ENCODE measurements around the gene PTER. TPM values are rescaled to one million over a fixed set of nuclear protein-coding genes. Genes with fewer than 3 reads are reported as not detected.

The PTER gene
- total and polyA plus RNA-seq, 10 of the 15 experiments (the other 5 are each of a cell fraction or from before 2014, with no cell fraction given), result 16.0 to 31.2 (median 23.1) TPM

GRCh38 chr10:16459423-16459939 lies 22.7 kb downstream of the PTER start (continued):
- no peak for TF ChIP-seq HSF1 (IDR thresholded peaks at IDR 0.05; ENCODE audit: low read depth, low read length)

GRCh38 chr10:16466001-16466400 lies 29.2 kb downstream of the PTER start:
- Histone ChIP-seq H3K9me3 (replicated peaks; ENCODE audit: control insufficient read depth, insufficient read depth, low read length) (peaks cover 6% of the 10 kb centered on the region; the same call in 1 of the 3 replicates), H4K20me1 (ENCODE audit: control insufficient read depth, insufficient read depth) (no peaks in the 10 kb centered on the region), H3K36me3 (ENCODE audit: control insufficient read depth in 2 of 2, insufficient read depth in 2 of 2, low read length in 1 of 2) (peaks cover 0 to 7% of the 10 kb centered on the region in 2 experiments; a peak in 2 of 4 replicates), H3K4me2 (ENCODE audit: control insufficient read depth, insufficient read depth) (no peak overlapping the region), H3K4me1 (ENCODE audit: control insufficient read depth, insufficient read depth, low read length) (no peaks in the 10 kb centered on the region), H3K4me3 (no peak overlapping the region), H3K27me3 (replicated peaks in 1 of 2; ENCODE audit: control insufficient read depth in 2 of 2, insufficient read depth in 2 of 2, low read length in 1 of 2) (no peaks in the 10 kb centered on the region), H2AFZ (ENCODE audit: control insufficient read depth, low read depth, low read length) (no peak overlapping the region), H3K79me2 (ENCODE audit: control insufficient read depth, insufficient read depth, low read length) (no peaks in the 10 kb centered on the region), H3K27ac (ENCODE audit: control insufficient read depth, insufficient read depth) (no peak overlapping the region), H3K9ac (ENCODE audit: control insufficient read depth, insufficient read depth, low read length) (no peak overlapping the region)
- no peak for ATAC-seq
- ChIA-PET CTCF (interaction anchor here (1.0 kb wide), 1 partner anchor 53 kb away, joined by 4 read pairs; no protein-coding TSS in a partner anchor), POLR2A (no interaction called here), SMC1A (ENCODE audit: uncharacterized antibody, unreplicated experiment) (no interaction called here), RAD21 (ENCODE audit: unreplicated experiment) (no interaction called here)
- in situ Hi-C loops (cut with MboI), result no loop called here
- BruUV-seq (replicated peaks), result no TSS peak
- no peak for DNase-seq (ENCODE audit: low read depth, low spot score)
- no peak for FAIRE-seq
- 94% methylated on average over 1 of the region's 1 CpG for WGBS (ENCODE audit: insufficient coverage, insufficient replicate concordance, low lambda C conversion rate, missing lambda C conversion rate)
- intact Hi-C loops (cut with micrococcal nuclease; ENCODE audit: unreplicated experiment), result no loop called here
- TF ChIP-seq POU2F2 (IDR thresholded peaks at IDR 0.05; ENCODE audit: borderline replicate concordance, low read depth, low read length) (no peak), EED (IDR thresholded peaks at IDR 0.05; ENCODE audit: low read depth) (no peak), ZZZ3 (IDR thresholded peaks at IDR 0.05; ENCODE audit: control insufficient read depth, insufficient read length, low read depth) (no peak), TBL1XR1 (IDR thresholded peaks at IDR 0.05; ENCODE audit: low read depth, low read length) (no peak), USF1 (IDR thresholded peaks at IDR 0.05; ENCODE audit: borderline replicate concordance, extremely low read length, insufficient read depth, low read depth, low read length) (no peak), MAX (IDR thresholded peaks at IDR 0.05; ENCODE audit: low read depth, low read length) (no peak), RELB (IDR thresholded peaks at IDR 0.05; ENCODE audit: low read depth) (no peak), ZNF622 (IDR thresholded peaks at IDR 0.05) (no peak)
